Heart left ventricle (tissue), 16 donors: Measurements from ENCODE around the gene NPR1. TPM values are rescaled to one million over a fixed set of nuclear protein-coding genes. Genes with fewer than 3 reads are reported as not detected.

Source experiments
- ATAC-seq, 4 donors: fragments of 200-7000 bp; cut with Tn5 transposase; one replicate each; pipeline ENCODE4 v1.9.1; 2020 to 2022; ENCODE audit warnings: moderate library complexity in 4 of 4, mild to moderate bottlenecking in 3 of 4, moderate number of reproducible peaks in 1 of 4
- DNase-seq, 5 donors: peaks; one replicate each; pipeline ENCODE4 v3.0.0-alpha.2; 2020
- H3K27ac ChIP-seq, 12 donors: fragments of 200-600 bp; sonication (generic) in 4 of 12; one replicate each; pipeline versions ENCODE4 v1.5.0 to v1.8.0; 2016 to 2022; ENCODE audit warnings: mild to moderate bottlenecking in 2 of 12
- H3K27me3 ChIP-seq, 9 donors: fragments of 200-600 bp; sonication (generic) in 2 of 9; one replicate each; pipeline versions ENCODE4 v1.5.1 to v1.8.0; 2016 to 2022; ENCODE audit warnings: mild to moderate bottlenecking in 3 of 9
- H3K36me3 ChIP-seq, 9 donors: fragments of 200-600 bp; sonication (generic) in 2 of 9; one replicate each; pipeline versions ENCODE4 v1.5.0 to v1.8.0; 2018 to 2022; ENCODE audit warnings: mild to moderate bottlenecking in 2 of 9
- H3K4me1 ChIP-seq, 12 donors: fragments of 200-600 bp; sonication (generic) in 4 of 12; one replicate each; pipeline versions ENCODE4 v1.5.0 to v1.8.0; 2016 to 2022; ENCODE audit warnings: mild to moderate bottlenecking in 3 of 12
- H3K4me3 ChIP-seq, 12 donors: fragments of 200-600 bp; sonication (generic) in 4 of 12; one replicate each; pipeline versions ENCODE4 v1.5.0 to v1.8.0; 2017 to 2022; ENCODE audit warnings: mild to moderate bottlenecking in 9 of 12, moderate library complexity in 4 of 12
- H3K9me3 ChIP-seq, 12 donors: fragments of 200-600 bp; sonication (generic) in 4 of 12; one replicate each; pipeline versions ENCODE4 v1.5.0 to v1.8.0; 2016 to 2022; ENCODE audit warnings: mild to moderate bottlenecking in 1 of 12
- CTCF ChIP-seq, 12 donors: fragments of 200-600 bp; sonication (generic) in 4 of 12; IDR thresholded peaks; one replicate each; pipeline versions ENCODE4 v1.5.0 to v1.8.0; 2018 to 2022; ENCODE audit warnings: antibody characterized with exemption in 12 of 12, mild to moderate bottlenecking in 5 of 12
- POLR2A ChIP-seq, 2 donors: fragments of 450-650 bp; IDR thresholded peaks; one replicate each; pipeline ENCODE4 v1.6.1; 2017; ENCODE audit warnings: antibody characterized with exemption in 2 of 2, mild to moderate bottlenecking in 2 of 2, moderate library complexity in 2 of 2
- WGBS, 4 donors: extraction: QIAGEN DNeasy Blood & Tissue Kit in 2 of 4; methylation state at CpG; one replicate each; pipeline versions ENCODE4 v1.1.5 to v1.1.7; 2013 to 2018; 5-methylcytosine and 5-hydroxymethylcytosine counted together
- intact Hi-C, 10 donors: fragments of 100-400 bp; cut with DNase I; formaldehyde crosslinking; loops; one replicate each; pipeline versions ENCODE4 v1.11.1 to v1.14.2; 2022
- polyA plus RNA-seq, 2 donors: library from polyadenylated mRNA; stranded (reverse); fragments of 200-250 nt; gene quantifications; one replicate each; pipeline ENCODE4 v1.2.3, GENCODE V29; 2013
- total RNA-seq, 9 donors: library from RNA; depleted of rRNA in 2 of 9; stranded (reverse); fragments of >200 nt in 2 of 9; fragmentation: NEBNext Ultra II Directional in 3 of 9; extraction: Animal tissue kit (Norgen Biotek cat#: 25700) in 3 of 9; gene quantifications; one replicate each; pipeline versions ENCODE4 v1.1.0 to v1.2.4, GENCODE V29; 2016 to 2023
- donor health status: ischemic (EF 13 %, LVEDD 7.1; RV severe dilation, severe dysfunction).
- donor health status: healthy with polysubstance abuse.
- donor health status: DM: no; HTN: yes; CAD: no.
- donor health status: DM: no; HTN: no; CAD: no.
- donor health status: ischemic (EF 25% LVEDD 6.9; RV normal size, moderate dysfunction).
- donor health status: ischemic (EF 25% LVEDD 5.7; RV mildly dilated, moderate dysfunction).
- donor health status: healthy.
- donor health status: DM: yes; HTN: yes; CAD: no.
- donor health status: ischemic (EF 35%, LVEDD 5.7; RV mildly dilated, moderate dysfunction).
- donor health status: nonischemic (EF 11% LVEDD 7.7; RV severe dilation, severe dysfunction).
- donor health status: DM: yes; HTN: yes; CAD: no.
- donor health status: PGD.
- donor health status: ischemic (EF 29% LVEDD 5.4; RV normal size, mild dysfunction).
- donor health status: nonischemic (EF 23%, LVEDD 6.1; RV moderate dilation, normal function).

NPR1 gene
- total and polyA plus RNA-seq, 11 donors, result 7.1 to 26.9 (median 12.2) TPM

- 88 to 92% (median 90%) methylated on average over 15 to 18 of the region's 18 CpGs for WGBS, 4 donors
- Histone ChIP-seq H3K27me3 (no peaks in the 10 kb centered on the region), H3K27ac (no peak overlapping the region), H3K9me3 (no peaks in the 10 kb centered on the region), H3K4me3 (no peak overlapping the region), H3K36me3 (peaks cover 0 to 27% (median 4%) of the 10 kb centered on the region in 9 donors), H3K4me1 (peaks cover 0 to 4% (median 0%) of the 10 kb centered on the region in 12 donors)
- DNase-seq (peak in 1 of 5 donors; percentile 30), ATAC-seq (no peak)
- intact Hi-C loops, result no loop called here
- TF ChIP-seq POLR2A (IDR thresholded peaks at IDR 0.05) (no peak), CTCF (IDR thresholded peaks at IDR 0.05) (no peak)
These were observed 10.3 kb downstream of the NPR1 start for GRCh38 chr1:153688736-153689328.

- peaks cover 0 to 11% (median 0%) of the 10 kb centered on the region in 9 donors for H3K36me3 ChIP-seq
- no peaks in the 10 kb centered on the region for H3K9me3 ChIP-seq
- H3K4me3 ChIP-seq, result no peak overlapping the region
- DNase-seq (peak in 1 of 5 donors; percentile 27), ATAC-seq (no peak)
- no peaks in the 10 kb centered on the region for H3K27me3 ChIP-seq
- intact Hi-C loops, result loop anchor here in 1 of 10 donors (5.0 kb wide), 1 partner anchor 44 kb away; no protein-coding TSS in a partner anchor
- TF ChIP-seq CTCF (IDR thresholded peaks at IDR 0.05) (no peak), POLR2A (IDR thresholded peaks at IDR 0.05) (no peak)
- H3K4me1 ChIP-seq, result peaks cover 4 to 21% (median 12%) of the 10 kb centered on the region in 12 donors
- H3K27ac ChIP-seq, result no peak overlapping the region
- WGBS, 4 donors, result 82 to 96% (median 88%) methylated on average over 4 of the region's 4 CpGs
These were observed 15.0 kb downstream of the NPR1 start for GRCh38 chr1:153693466-153693865.

GRCh38 chr1:153696741-153697140 is 18.3 kb downstream of the NPR1 start:
- ATAC-seq, result no peak
- Histone ChIP-seq H3K4me1 (peaks cover 11 to 37% (median 24%) of the 10 kb centered on the region in 12 donors), H3K4me3 (no peak overlapping the region), H3K27ac (peak overlapping the region; percentile 83 to 98 (median 90)), H3K27me3 (no peaks in the 10 kb centered on the region), H3K9me3 (no peaks in the 10 kb centered on the region), H3K36me3 (no peaks in the 10 kb centered on the region)
- intact Hi-C loops, result loop anchor here in 2 of 10 donors (5.0 kb wide), 2 partner anchors 51 to 56 kb away; no protein-coding TSS in a partner anchor
- WGBS, 4 donors, result 85 to 90% (median 88%) methylated on average over 8 of the region's 8 CpGs
- no peak for TF ChIP-seq CTCF (IDR thresholded peaks at IDR 0.05)
- no peak for TF ChIP-seq POLR2A (IDR thresholded peaks at IDR 0.05)
- DNase-seq, result peak in 1 of 5 donors; percentile 14

- Histone ChIP-seq H3K27ac (peak overlapping the region; percentile 83 to 98 (median 90)), H3K27me3 (no peaks in the 10 kb centered on the region), H3K9me3 (no peaks in the 10 kb centered on the region), H3K36me3 (no peaks in the 10 kb centered on the region), H3K4me3 (peak overlapping the region in 6 of 12 donors; percentile 17 to 37 (median 28)), H3K4me1 (peaks cover 11 to 37% (median 24%) of the 10 kb centered on the region in 12 donors)
- DNase-seq, result peak; percentile 39 to 78 (median 51)
- 50 to 62% (median 53%) methylated on average over 10 to 12 of the region's 12 CpGs for WGBS, 4 donors
- intact Hi-C loops, result loop anchor here in 2 of 10 donors (2.0 to 5.0 kb wide), 3 partner anchors 29 to 55 kb away; no protein-coding TSS in a partner anchor
- peak; percentile 35 to 58 (median 54) for ATAC-seq
- TF ChIP-seq POLR2A (IDR thresholded peaks at IDR 0.05), result no peak
- no peak for TF ChIP-seq CTCF (IDR thresholded peaks at IDR 0.05)
These were observed 18.9 kb downstream of the NPR1 start for GRCh38 chr1:153697191-153698019.
